WTC11 (cell line): ENCODE data around the gene RPS29. TPM values are rescaled to one million over a fixed set of nuclear protein-coding genes. Genes with fewer than 3 reads are reported as not detected.

Source experiments
- ATAC-seq: fragments of 200-7000 bp; cut with Tn5 transposase; 2 replicates; pipeline ENCODE4 v1.10.0; 2021; ENCODE audit warnings: mild to moderate bottlenecking, moderate library complexity
- CTCF ChIA-PET: fragments of 300-600 bp; sonication (Branson Sonifier 250); formaldehyde crosslinking; loops from one replicate; lab custom pipeline; 2021; ENCODE audit warnings: antibody characterized with exemption; lab: Charles Lee
- POLR2A ChIA-PET: fragments of 350-600 bp; sonication (Branson Sonifier 250); formaldehyde crosslinking; loops from one replicate; lab custom pipeline; 2021; ENCODE audit warnings: antibody characterized with exemption; lab: Charles Lee
- DNase-seq: peaks from one replicate; pipeline ENCODE4 v3.0.0; 2021; ENCODE audit warnings: low spot score
- H3K27ac Mint-ChIP-seq: 2 replicates; pipeline ENCODE4 v1.8.0; 2021; ENCODE audit warnings: mixed read lengths
- H3K27me3 Mint-ChIP-seq: 2 replicates; pipeline ENCODE4 v1.8.0; 2021; ENCODE audit warnings: low read depth, mild to moderate bottlenecking, moderate library complexity, mixed read lengths
- H3K36me3 Mint-ChIP-seq: 2 replicates; pipeline ENCODE4 v1.8.0; 2021; ENCODE audit warnings: mixed read lengths
- H3K4me1 Mint-ChIP-seq: 2 replicates; pipeline ENCODE4 v1.8.0; 2022; ENCODE audit warnings: mixed read lengths
- H3K4me3 Mint-ChIP-seq: 2 replicates; pipeline ENCODE4 v1.8.0; 2021; ENCODE audit warnings: mild to moderate bottlenecking, moderate library complexity, mixed read lengths
- H3K9me3 Mint-ChIP-seq: 2 replicates; pipeline ENCODE4 v1.8.0; 2021; ENCODE audit warnings: mixed read lengths
- ATF3 ChIP-seq: sonication (generic); formaldehyde crosslinking; conservative IDR thresholded peaks from 2 replicates; pipeline ENCODE4 v1.8.1; 2022; ENCODE audit warnings: mild to moderate bottlenecking, missing genetic modification reagents
- CBFB ChIP-seq: sonication (generic); formaldehyde crosslinking; IDR thresholded peaks from 2 replicates; pipeline ENCODE4 v1.8.1; 2022; ENCODE audit warnings: mild to moderate bottlenecking, low read depth, missing genetic modification reagents
- ESRRA ChIP-seq: sonication (generic); formaldehyde crosslinking; IDR thresholded peaks from 2 replicates; pipeline ENCODE4 v1.8.1; 2022; ENCODE audit warnings: mild to moderate bottlenecking, missing genetic modification reagents, borderline replicate concordance
- HMGXB4 ChIP-seq: sonication (generic); formaldehyde crosslinking; IDR thresholded peaks from 2 replicates; pipeline ENCODE4 v1.8.1; 2023; ENCODE audit warnings: mild to moderate bottlenecking, moderate library complexity, missing genetic modification reagents
- IRF1 ChIP-seq: sonication (generic); formaldehyde crosslinking; IDR thresholded peaks from 2 replicates; pipeline ENCODE4 v1.8.0; 2023; ENCODE audit warnings: missing genetic modification reagents
- NR1H2 ChIP-seq: sonication (generic); formaldehyde crosslinking; IDR thresholded peaks from 2 replicates; pipeline ENCODE4 v1.9.0; 2021; ENCODE audit warnings: mild to moderate bottlenecking, moderate library complexity, missing genetic modification reagents
- NR2C2 ChIP-seq: sonication (generic); formaldehyde crosslinking; IDR thresholded peaks from 2 replicates; pipeline ENCODE4 v1.8.0; 2022; ENCODE audit warnings: mild to moderate bottlenecking, missing genetic modification reagents
- PRRX2 ChIP-seq: fragments of 250-450 bp; sonication (Bioruptor Pico); IDR thresholded peaks from 2 replicates; pipeline ENCODE4 v1.8.0; 2021; ENCODE audit warnings: mild to moderate bottlenecking
- RELA ChIP-seq: sonication (generic); formaldehyde crosslinking; IDR thresholded peaks from 2 replicates; pipeline ENCODE4 v1.8.1; 2022; ENCODE audit warnings: missing genetic modification reagents, mild to moderate bottlenecking, borderline replicate concordance
- RORB ChIP-seq: fragments of 250-450 bp; sonication (Bioruptor Pico); IDR thresholded peaks from 2 replicates; pipeline ENCODE4 v1.9.0; 2021; ENCODE audit warnings: mild to moderate bottlenecking
- STAT6 ChIP-seq: sonication (generic); formaldehyde crosslinking; conservative IDR thresholded peaks from 2 replicates; pipeline ENCODE4 v1.8.1; 2023; ENCODE audit warnings: mild to moderate bottlenecking, low read depth, missing genetic modification reagents, moderate library complexity
- TP53 ChIP-seq: sonication (generic); formaldehyde crosslinking; IDR thresholded peaks from 2 replicates; pipeline ENCODE4 v1.8.1; 2023; ENCODE audit warnings: mild to moderate bottlenecking, missing genetic modification reagents
- ZNF138 ChIP-seq: sonication (generic); formaldehyde crosslinking; conservative IDR thresholded peaks from 2 replicates; pipeline ENCODE4 v1.8.1; 2022; ENCODE audit warnings: mild to moderate bottlenecking, moderate library complexity, missing genetic modification reagents
- ZNF423 ChIP-seq: fragments of 250-450 bp; sonication (Bioruptor Pico); IDR thresholded peaks from 2 replicates; pipeline ENCODE4 v2.1.2; 2022; ENCODE audit warnings: mild to moderate bottlenecking, moderate library complexity
- total RNA-seq: library from RNA; stranded (reverse); gene quantifications from 3 replicates; pipeline ENCODE4 v1.2.3, GENCODE V29; 2021
- TF ChIP-seq, protein P1 (sequence below): sonication (generic); formaldehyde crosslinking; IDR thresholded peaks from 2 replicates; pipeline ENCODE4 v1.8.1; 2022; ENCODE audit warnings: mild to moderate bottlenecking, moderate library complexity, missing genetic modification reagents
- TF ChIP-seq, protein P2 (sequence below): sonication (generic); formaldehyde crosslinking; IDR thresholded peaks from 2 replicates; pipeline ENCODE4 v1.8.1; 2022; ENCODE audit warnings: low read depth, mild to moderate bottlenecking, moderate library complexity, missing genetic modification reagents, borderline replicate concordance
- TF ChIP-seq, protein P3 (sequence below): sonication (generic); formaldehyde crosslinking; IDR thresholded peaks from 2 replicates; pipeline ENCODE4 v1.8.0; 2022; ENCODE audit warnings: mild to moderate bottlenecking, missing genetic modification reagents

Gene RPS29
- total RNA-seq, 1 experiment from 2014 or later = 2,168 TPM

DNA sequence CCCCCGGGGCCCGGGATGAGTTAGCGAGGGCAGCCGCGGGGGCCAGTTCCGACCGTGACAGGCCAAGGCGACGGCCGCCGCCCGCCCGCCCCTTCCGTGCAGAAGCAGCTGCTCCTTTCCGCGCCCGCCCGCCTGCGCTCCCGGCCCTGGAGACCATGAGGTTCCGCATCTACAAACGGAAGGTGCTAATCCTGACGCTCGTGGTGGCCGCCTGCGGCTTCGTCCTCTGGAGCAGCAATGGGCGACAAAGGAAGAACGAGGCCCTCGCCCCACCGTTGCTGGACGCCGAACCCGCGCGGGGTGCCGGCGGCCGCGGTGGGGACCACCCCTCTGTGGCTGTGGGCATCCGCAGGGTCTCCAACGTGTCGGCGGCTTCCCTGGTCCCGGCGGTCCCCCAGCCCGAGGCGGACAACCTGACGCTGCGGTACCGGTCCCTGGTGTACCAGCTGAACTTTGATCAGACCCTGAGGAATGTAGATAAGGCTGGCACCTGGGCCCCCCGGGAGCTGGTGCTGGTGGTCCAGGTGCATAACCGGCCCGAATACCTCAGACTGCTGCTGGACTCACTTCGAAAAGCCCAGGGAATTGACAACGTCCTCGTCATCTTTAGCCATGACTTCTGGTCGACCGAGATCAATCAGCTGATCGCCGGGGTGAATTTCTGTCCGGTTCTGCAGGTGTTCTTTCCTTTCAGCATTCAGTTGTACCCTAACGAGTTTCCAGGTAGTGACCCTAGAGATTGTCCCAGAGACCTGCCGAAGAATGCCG, 35.1 kb upstream of the RPS29 start:
- no peak for TF ChIP-seq ZNF423 (CRISPR knock-in tag)
- no peak for TF ChIP-seq PRRX2 (CRISPR knock-in tag)
- TF ChIP-seq, protein P1, sequence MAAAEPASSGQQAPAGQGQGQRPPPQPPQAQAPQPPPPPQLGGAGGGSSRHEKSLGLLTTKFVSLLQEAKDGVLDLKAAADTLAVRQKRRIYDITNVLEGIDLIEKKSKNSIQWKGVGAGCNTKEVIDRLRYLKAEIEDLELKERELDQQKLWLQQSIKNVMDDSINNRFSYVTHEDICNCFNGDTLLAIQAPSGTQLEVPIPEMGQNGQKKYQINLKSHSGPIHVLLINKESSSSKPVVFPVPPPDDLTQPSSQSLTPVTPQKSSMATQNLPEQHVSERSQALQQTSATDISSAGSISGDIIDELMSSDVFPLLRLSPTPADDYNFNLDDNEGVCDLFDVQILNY = 0 out of 2 replicates have a peak, but pooled peaks have one; percentile 11
- TF ChIP-seq CBFB = peak; percentile 81; the same call in 1 of the 2 replicates
- TF ChIP-seq NR1H2 (CRISPR knock-in tag) = 0 out of 2 replicates have a peak, but pooled peaks have one; percentile 16
- TF ChIP-seq STAT6 (CRISPR knock-in tag) = no peak
- 0 out of 2 replicates have a peak, but pooled peaks have one; percentile 25 for TF ChIP-seq ZNF138 (CRISPR knock-in tag)
- TF ChIP-seq NR2C2 (CRISPR knock-in tag) = no peak
- TF ChIP-seq ESRRA (CRISPR knock-in tag) = peak; percentile 32; the same call in 1 of the 2 replicates
- 0 out of 2 replicates have a peak, but pooled peaks have one; percentile 47 for TF ChIP-seq RELA (CRISPR knock-in tag)
- no peak for TF ChIP-seq ATF3 (CRISPR knock-in tag)
- TF ChIP-seq RORB = no peak
- TF ChIP-seq IRF1 = peak; percentile 67; the same call in 1 of the 2 replicates
- 0 out of 2 replicates have a peak, but pooled peaks have one; percentile 23 for TF ChIP-seq TP53 (CRISPR knock-in tag)
- TF ChIP-seq, protein P2, sequence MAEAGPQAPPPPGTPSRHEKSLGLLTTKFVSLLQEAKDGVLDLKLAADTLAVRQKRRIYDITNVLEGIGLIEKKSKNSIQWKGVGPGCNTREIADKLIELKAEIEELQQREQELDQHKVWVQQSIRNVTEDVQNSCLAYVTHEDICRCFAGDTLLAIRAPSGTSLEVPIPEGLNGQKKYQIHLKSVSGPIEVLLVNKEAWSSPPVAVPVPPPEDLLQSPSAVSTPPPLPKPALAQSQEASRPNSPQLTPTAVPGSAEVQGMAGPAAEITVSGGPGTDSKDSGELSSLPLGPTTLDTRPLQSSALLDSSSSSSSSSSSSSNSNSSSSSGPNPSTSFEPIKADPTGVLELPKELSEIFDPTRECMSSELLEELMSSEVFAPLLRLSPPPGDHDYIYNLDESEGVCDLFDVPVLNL (CRISPR knock-in tag) = no peak
- TF ChIP-seq, protein P3, sequence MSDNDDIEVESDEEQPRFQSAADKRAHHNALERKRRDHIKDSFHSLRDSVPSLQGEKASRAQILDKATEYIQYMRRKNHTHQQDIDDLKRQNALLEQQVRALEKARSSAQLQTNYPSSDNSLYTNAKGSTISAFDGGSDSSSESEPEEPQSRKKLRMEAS (CRISPR knock-in tag) = peak; percentile 78; the same call in 1 of the 2 replicates
- TF ChIP-seq HMGXB4 (CRISPR knock-in tag) = peak; percentile 76; the same call in 1 of the 2 replicates
- H3K36me3 Mint-ChIP-seq = peaks cover 26% of the 10 kb centered on the region
- POLR2A ChIA-PET = interaction anchor here (1.3 to 2.9 kb wide), 10 partner anchors 9 to 241 kb away, joined by 3 to 39 read pairs (median 6); partner anchors contain the start of genes DNAAF2, KLHDC1, KLHDC2 and LRR1

More for the DNA sequence above, 35.1 kb upstream of the RPS29 start:
- H3K27me3 Mint-ChIP-seq = no peaks in the 10 kb centered on the region
- no peaks in the 10 kb centered on the region for H3K9me3 Mint-ChIP-seq
- ATAC-seq = peak; percentile 9
- CTCF ChIA-PET = interaction anchor here (0.8 to 3.7 kb wide), 10 partner anchors 9 to 261 kb away, joined by 3 to 24 read pairs (median 5); partner anchors contain the start of genes LRR1 and RPS29
- peak overlapping the region; percentile 98 for H3K4me3 Mint-ChIP-seq
- DNase-seq = peak; percentile 65
- H3K4me1 Mint-ChIP-seq = peaks cover 23% of the 10 kb centered on the region
- H3K27ac Mint-ChIP-seq = no peak overlapping the region
